22Rv1 (cell line): ENCODE measurements around the gene ZNF578.
"Not testable (repeated sequence)": the region's sequence is repeated elsewhere in the genome, so short reads cannot be mapped to it uniquely, and the experiment has no call there.

Experiments
- H3K27ac ChIP-seq: fragments of 450-650 bp; 2 replicates; pipeline ENCODE4 v1.5.1; 2017
- CTCF ChIP-seq: fragments of 450-650 bp; IDR thresholded peaks from 2 replicates; pipeline ENCODE4 v1.5.1; 2017; ENCODE audit warnings: mild to moderate bottlenecking
- ZFX ChIP-seq: fragments of 450-650 bp; IDR thresholded peaks from 2 replicates; pipeline ENCODE4 v1.6.1; 2017; ENCODE audit warnings: antibody characterized with exemption, borderline replicate concordance

ZNF578 gene

GRCh38 chr19:52494518-52494917, 41.2 kb downstream of the ZNF578 start:
- H3K27ac ChIP-seq = no peak overlapping the region
- TF ChIP-seq ZFX = no peak
- TF ChIP-seq CTCF = no peak

- TF ChIP-seq CTCF (no peak), ZFX (no peak)
- no peak overlapping the region for H3K27ac ChIP-seq
Observed at GRCh38 chr19:52498571-52498970, 45.2 kb downstream of the ZNF578 start.

GRCh38 chr19:52500474-52500873, 47.1 kb downstream of the ZNF578 start:
- not testable (repeated sequence) for H3K27ac ChIP-seq

GRCh38 chr19:52500991-52501390, 47.6 kb downstream of the ZNF578 start:
- H3K27ac ChIP-seq = not testable (repeated sequence)

GRCh38 chr19:52507266-52507665, 53.9 kb downstream of the ZNF578 start:
- no peak overlapping the region for H3K27ac ChIP-seq
- TF ChIP-seq ZFX (no peak), CTCF (no peak)

- H3K27ac ChIP-seq = no peak overlapping the region
- TF ChIP-seq CTCF (no peak), ZFX (no peak)
Observed at GRCh38 chr19:52516191-52516590, 62.8 kb downstream of the ZNF578 start.

GRCh38 chr19:52518646-52519045, 65.3 kb downstream of the ZNF578 start:
- no peak overlapping the region for H3K27ac ChIP-seq
- TF ChIP-seq ZFX (no peak), CTCF (no peak)

GRCh38 chr19:52519175-52519574, 65.8 kb downstream of the ZNF578 start:
- not testable (repeated sequence) for H3K27ac ChIP-seq

GRCh38 chr19:52520013-52520412, 66.7 kb downstream of the ZNF578 start:
- H3K27ac ChIP-seq = no peak overlapping the region

More at GRCh38 chr19:52520013-52520412, 66.7 kb downstream of the ZNF578 start:
- TF ChIP-seq ZFX = no peak
- no peak for TF ChIP-seq CTCF
